NCI-H2196 (cell line): ENCODE results near the gene BCO2.

ENCODE experiments used
- DNase-seq: peaks from one replicate; lab custom pipeline; 2025; ENCODE audit not compliant: unreplicated experiment; lab: John Stamatoyannopoulos, UW

Gene BCO2

GRCh38 chr11:112247201-112247600, 71.9 kb downstream of the BCO2 start:
- DNase-seq = no peak

GRCh38 chr11:112248201-112248600, 72.9 kb downstream of the BCO2 start:
- no peak for DNase-seq

GRCh38 chr11:112249871-112250610, 74.7 kb downstream of the BCO2 start:
- no peak for DNase-seq

- DNase-seq = no peak
Observed at GRCh38 chr11:112253605-112254242, 78.4 kb downstream of the BCO2 start.

GRCh38 chr11:112255067-112255720, 79.9 kb downstream of the BCO2 start:
- no peak for DNase-seq

- no peak for DNase-seq
Observed at GRCh38 chr11:112260490-112260889, 85.2 kb downstream of the BCO2 start, which contains the start of gene PLET1. TSS of gene PLET1 (minus strand) at chr11:112260860. CDS start at chr11:112260589, 271 bp downstream.

GRCh38 chr11:112265659-112266409, 90.5 kb downstream of the BCO2 start:
- no peak for DNase-seq

- DNase-seq = no peak
Observed at GRCh38 chr11:112266410-112266778, 91.1 kb downstream of the BCO2 start.

- no peak for DNase-seq
Observed at GRCh38 chr11:112267188-112267591, 91.9 kb downstream of the BCO2 start.

GRCh38 chr11:112268406-112268805, 93.1 kb downstream of the BCO2 start:
- no peak for DNase-seq
